ENCODE results near the gene MRFAP1.

- TF ChIP-seq POLR2A (IDR thresholded peaks at IDR 0.05) (no peak), CTCF (IDR thresholded peaks at IDR 0.05) (no peak), EP300 (IDR thresholded peaks at IDR 0.05) (no peak)
Measured at GRCh38 chr4:6689506-6689960, 49.0 kb downstream of the MRFAP1 start.
